Nasal cavity respiratory epithelium epithelial cell of viscerocranial mucosa (primary cell): ENCODE measurements around the gene SP2. TPM values are rescaled to one million over a fixed set of nuclear protein-coding genes. Genes with fewer than 3 reads are reported as not detected.

ENCODE experiments used
- total RNA-seq: library from RNA; depleted of rRNA; stranded (reverse); fragments of >200 nt; gene quantifications from 2 replicates; pipeline ENCODE4 v1.2.3, GENCODE V29; 2014

SP2 gene
- 1.4 and 3.4 TPM in 2 replicates for total RNA-seq

GRCh38 chr17:47895856-47896671 lies at the start of gene SP2:
SP2 (plus strand) TSS chr17:47896236; CDS start chr17:47896287, 51 bp downstream.

GRCh38 chr17:47850692-47851573 lies 45.1 kb upstream of the SP2 start, which contains the start of gene SP6:
SP6 (minus strand) TSS chr17:47851163; CDS start chr17:47848429, 2,734 bp downstream.

GRCh38 chr17:47941246-47942095 lies 45.4 kb downstream of the SP2 start, which contains the start of gene PNPO:
PNPO (plus strand) TSS chr17:47941571; CDS start chr17:47941676, 105 bp downstream.

GRCh38 chr17:47957591-47958490 lies 61.8 kb downstream of the SP2 start, which contains the start of gene PRR15L:
PRR15L (minus strand) TSS chr17:47957883; CDS start chr17:47953234, 4,649 bp downstream.

GRCh38 chr17:47970725-47971499 lies 74.9 kb downstream of the SP2 start, which contains the start of gene CDK5RAP3:
CDK5RAP3 (plus strand) TSS chr17:47971113; CDS start chr17:47971147, 34 bp downstream.

Other genes with a start within 250 kb of the SP2 start
- 275 and 323 TPM in 2 replicates for gene KPNB1, start 246.3 kb upstream of the SP2 start, total RNA-seq
- 5.8 and 11.6 TPM in 2 replicates for gene TBKBP1, start 202.1 kb upstream of the SP2 start, total RNA-seq
- not detected in 2 replicates for gene TBX21, start 163.0 kb upstream of the SP2 start, total RNA-seq
- 0.68 and 5.2 TPM in 2 replicates for gene OSBPL7, start 74.4 kb upstream of the SP2 start, total RNA-seq
- 13.7 and 20.3 TPM in 2 replicates for gene MRPL10, start 64.7 kb upstream of the SP2 start, total RNA-seq
- 0.07 TPM in 1 of 2 replicates, not detected in the other for gene LRRC46, start 64.6 kb upstream of the SP2 start, total RNA-seq
- 21.7 and 22.2 TPM in 2 replicates for gene SCRN2, start 55.0 kb upstream of the SP2 start, total RNA-seq
- gene SP6, start 45.1 kb upstream of the SP2 start, total RNA-seq: 1.3 and 3.8 TPM in 2 replicates
- 36.2 and 41.0 TPM in 2 replicates for gene PNPO, start 45.3 kb downstream of the SP2 start, total RNA-seq
- 0.34 and 4.5 TPM in 2 replicates for gene PRR15L, start 61.6 kb downstream of the SP2 start, total RNA-seq
- 59.9 and 74.8 TPM in 2 replicates for gene CDK5RAP3, start 74.9 kb downstream of the SP2 start, total RNA-seq
- 9.6 and 10.3 TPM in 2 replicates for gene COPZ2, start 141.6 kb downstream of the SP2 start, total RNA-seq
- gene NFE2L1, start 152.1 kb downstream of the SP2 start, total RNA-seq: 192 and 486 TPM in 2 replicates
- gene CBX1, start 205.2 kb downstream of the SP2 start, total RNA-seq: 28.7 and 41.9 TPM in 2 replicates
- gene SNX11, start 211.5 kb downstream of the SP2 start, total RNA-seq: 18.1 and 18.8 TPM in 2 replicates